ENCODE data around the gene SLC2A10.

GRCh38 chr20:46758929-46759669 lies 49.6 kb downstream of the SLC2A10 start:
- TF ChIP-seq CTCF (IDR thresholded peaks at IDR 0.05; ENCODE audit: insufficient read depth, low read depth, low read length) (no peak), EZH2 (IDR thresholded peaks at IDR 0.05; ENCODE audit: insufficient read depth, low read length) (no peak)
